Neural cell (in vitro differentiated cells): ENCODE measurements around the gene RAC3. TPM values are rescaled to one million over a fixed set of nuclear protein-coding genes. Genes with fewer than 3 reads are reported as not detected.

Experiments
- H2AFZ ChIP-seq: fragments of 200-600, 300-800 bp; sonication (generic), shearing (Covaris generic); 2 replicates; pipeline ENCODE4 v1.6.0; 2014; ENCODE audit warnings: low read depth, mild to moderate bottlenecking, antibody characterized with exemption, low read length, moderate library complexity
- H3F3A ChIP-seq: fragments of 200-600 bp; shearing (Covaris generic); 2 replicates; pipeline ENCODE4 v1.6.1; 2016; ENCODE audit warnings: mild to moderate bottlenecking, moderate library complexity, mixed read lengths, antibody characterized with exemption, low read length; ENCODE audit not compliant: insufficient read depth, poor library complexity, severe bottlenecking
- H3K27ac ChIP-seq: fragments of 200-600, 300-800 bp; sonication (generic), shearing (Covaris generic); 2 replicates; pipeline ENCODE4 v1.5.1; 2014; ENCODE audit warnings: mild to moderate bottlenecking, low read length, moderate library complexity
- H3K27me3 ChIP-seq: fragments of 300-800, 200-600 bp; sonication (generic), shearing (Covaris generic); 2 replicates; pipeline ENCODE4 v1.6.0; 2014; ENCODE audit warnings: mild to moderate bottlenecking, low read depth, low read length, moderate library complexity; ENCODE audit not compliant: insufficient read depth
- H3K36me3 ChIP-seq: fragments of 300-800, 200-600 bp; sonication (generic), shearing (Covaris generic); 2 replicates; pipeline ENCODE4 v1.5.1; 2014; ENCODE audit warnings: mild to moderate bottlenecking, antibody characterized with exemption, low read length, moderate library complexity; ENCODE audit not compliant: insufficient read depth
- H3K4me2 ChIP-seq: fragments of 300-800, 200-600 bp; sonication (generic), shearing (Covaris generic); 2 replicates; pipeline ENCODE4 v1.6.0; 2014; ENCODE audit warnings: mild to moderate bottlenecking, low read length
- H3K4me3 ChIP-seq: fragments of 300-800, 200-600 bp; sonication (generic), shearing (Covaris generic); 2 replicates; pipeline ENCODE4 v1.5.1; 2014; ENCODE audit warnings: mild to moderate bottlenecking, low read length, moderate library complexity
- H3K79me2 ChIP-seq: fragments of 200-600 bp; shearing (Covaris generic); replicated peaks from 2 replicates; pipeline ENCODE4 v1.6.0; 2014; ENCODE audit warnings: mild to moderate bottlenecking, low read length, moderate library complexity; ENCODE audit not compliant: insufficient read depth
- H3K9ac ChIP-seq: fragments of 300-800, 200-600 bp; sonication (generic), shearing (Covaris generic); 2 replicates; pipeline ENCODE4 v1.6.1; 2016; ENCODE audit warnings: mild to moderate bottlenecking, low read length, mixed read lengths
- H3K9me2 ChIP-seq: fragments of 200-600 bp; shearing (Covaris generic); 2 replicates; pipeline ENCODE4 v1.6.1; 2016; ENCODE audit warnings: mild to moderate bottlenecking, low read length, mixed read lengths; ENCODE audit not compliant: insufficient read depth
- H3K9me3 ChIP-seq: fragments of 200-600, 300-800 bp; sonication (generic), shearing (Covaris generic); 2 replicates; pipeline ENCODE4 v1.6.1; 2016; ENCODE audit warnings: mild to moderate bottlenecking, mixed run types, low read length, moderate library complexity, mixed read lengths
- H4K20me1 ChIP-seq: fragments of 200-600 bp; shearing (Covaris generic); 2 replicates; pipeline ENCODE4 v1.6.1; 2016; ENCODE audit warnings: mild to moderate bottlenecking, mixed run types; ENCODE audit not compliant: insufficient read depth
- CTCF ChIP-seq: fragments of 450-650 bp; IDR thresholded peaks from 2 replicates; pipeline ENCODE4 v1.5.1; 2014; ENCODE audit warnings: antibody characterized with exemption, mild to moderate bottlenecking, moderate library complexity; ENCODE audit not compliant: poor library complexity, severe bottlenecking
- EP300 ChIP-seq: fragments of 450-650 bp; conservative IDR thresholded peaks from 2 replicates; pipeline ENCODE4 v1.6.1; 2014; ENCODE audit warnings: antibody characterized with exemption, mild to moderate bottlenecking, moderate library complexity; ENCODE audit not compliant: poor library complexity, severe bottlenecking
- EZH2 ChIP-seq: fragments of 200-600, 300-800 bp; shearing (Covaris generic), sonication (generic); IDR thresholded peaks from 2 replicates; pipeline ENCODE4 v1.6.1; 2014; ENCODE audit warnings: antibody characterized with exemption, low read length, borderline replicate concordance, mild to moderate bottlenecking; ENCODE audit not compliant: insufficient read depth, poor library complexity, severe bottlenecking
- MXI1 ChIP-seq: fragments of 450-650 bp; conservative IDR thresholded peaks from 2 replicates; pipeline ENCODE4 v1.6.1; 2014; ENCODE audit warnings: antibody characterized with exemption, mild to moderate bottlenecking; ENCODE audit not compliant: poor library complexity, severe bottlenecking
- POLR2AphosphoS5 ChIP-seq: IDR thresholded peaks from 2 replicates; pipeline ENCODE4 v1.6.1; 2012
- RAD21 ChIP-seq: fragments of 450-650 bp; conservative IDR thresholded peaks from 2 replicates; pipeline ENCODE4 v1.6.1; 2014; ENCODE audit warnings: antibody characterized with exemption, mild to moderate bottlenecking, moderate library complexity
- REST ChIP-seq: IDR thresholded peaks from 2 replicates; pipeline ENCODE4 v1.6.1; 2012; ENCODE audit warnings: borderline replicate concordance
- SMC3 ChIP-seq: fragments of 450-650 bp; conservative IDR thresholded peaks from 2 replicates; pipeline ENCODE4 v1.6.1; 2014; ENCODE audit warnings: antibody characterized with exemption, mild to moderate bottlenecking, moderate library complexity; ENCODE audit not compliant: poor library complexity
- TAF1 ChIP-seq: IDR thresholded peaks from 2 replicates; pipeline ENCODE4 v1.6.1; 2012; ENCODE audit warnings: low read depth
- polyA plus RNA-seq: library from polyadenylated mRNA; depleted of rRNA; stranded (reverse); fragments of >200 nt; gene quantifications from 2 replicates; pipeline ENCODE4 v1.2.3, GENCODE V29; 2014

The RAC3 gene
- polyA plus RNA-seq, 1 donor from 2014 or later: 211 TPM

- no peak for TF ChIP-seq RAD21
- no peak for TF ChIP-seq TAF1
- no peak for TF ChIP-seq MXI1
- TF ChIP-seq POLR2AphosphoS5: peak; percentile 6
- Histone ChIP-seq H3K4me3 (no peak overlapping the region), H3K9me2 (no peaks in the 10 kb centered on the region), H4K20me1 (no peaks in the 10 kb centered on the region), H3K9ac (no peak overlapping the region), H3K36me3 (no peaks in the 10 kb centered on the region), H3K9me3 (no peaks in the 10 kb centered on the region), H3K4me2 (no peak overlapping the region), H3K79me2 (no peaks in the 10 kb centered on the region), H3K27me3 (no peaks in the 10 kb centered on the region), H2AFZ (no peak overlapping the region), H3F3A (no peaks in the 10 kb centered on the region), H3K27ac (no peak overlapping the region)
These were observed 29.8 kb downstream of the RAC3 start for GRCh38 chr17:82061047-82061925.

DNA sequence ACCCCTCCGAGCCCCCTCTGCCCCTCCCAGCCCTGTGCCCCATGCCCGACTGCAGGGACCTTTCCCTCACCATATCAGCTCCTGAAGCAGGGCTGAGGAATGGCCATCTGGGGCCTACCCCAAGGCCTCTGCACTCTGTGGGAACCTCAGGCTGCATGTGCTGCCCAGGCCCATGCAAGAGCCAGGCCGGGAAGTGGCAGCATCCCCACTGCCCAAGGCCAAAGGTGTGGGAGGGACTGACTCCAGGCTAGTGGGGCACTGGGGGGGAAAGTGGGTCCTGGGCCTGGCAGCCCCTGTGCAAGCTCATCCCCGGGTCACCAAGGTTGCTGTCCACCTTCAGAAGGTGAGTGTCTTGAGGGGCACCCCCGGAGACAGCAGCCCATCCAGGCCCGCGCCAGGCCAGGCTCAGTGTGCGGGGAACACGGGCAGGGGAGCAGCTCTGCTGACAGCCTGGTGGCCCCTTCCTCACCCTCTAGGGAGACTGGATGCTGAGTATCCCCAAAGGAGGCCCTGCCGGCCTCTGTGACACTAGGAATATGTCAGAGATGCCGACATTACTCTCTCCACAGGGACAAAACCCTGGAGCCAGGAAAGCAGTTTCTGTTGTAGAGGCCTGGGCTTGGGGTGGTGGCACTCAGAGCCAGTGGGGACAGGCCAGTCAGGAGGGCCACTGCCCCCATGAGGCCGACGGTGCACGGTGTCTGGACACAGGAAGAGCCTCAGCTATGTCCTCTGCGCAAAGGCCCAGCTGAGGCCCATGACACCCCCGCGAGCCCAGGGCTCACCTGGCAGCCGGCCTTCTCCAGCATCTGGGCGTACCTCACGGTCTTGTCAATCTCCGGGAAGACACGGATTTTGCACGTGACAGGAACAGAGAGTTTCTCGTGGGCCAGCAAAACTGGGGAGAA is 30.9 kb downstream of the RAC3 start:
- H3F3A ChIP-seq: no peaks in the 10 kb centered on the region
- no peaks in the 10 kb centered on the region for H3K36me3 ChIP-seq
- TF ChIP-seq EP300: no peak
- no peak for TF ChIP-seq MXI1
- TF ChIP-seq EZH2: no peak
- no peak for TF ChIP-seq TAF1
- TF ChIP-seq POLR2AphosphoS5: no peak
- TF ChIP-seq RAD21: no peak
- no peak for TF ChIP-seq CTCF
- no peak for TF ChIP-seq SMC3
- no peak for TF ChIP-seq REST
- no peak overlapping the region for H3K27ac ChIP-seq
- H2AFZ ChIP-seq: no peak overlapping the region
- no peaks in the 10 kb centered on the region for H3K79me2 ChIP-seq
- H4K20me1 ChIP-seq: no peaks in the 10 kb centered on the region
- H3K4me3 ChIP-seq: no peak overlapping the region
- no peaks in the 10 kb centered on the region for H3K27me3 ChIP-seq
- no peak overlapping the region for H3K9ac ChIP-seq
- H3K4me2 ChIP-seq: no peak overlapping the region
- no peaks in the 10 kb centered on the region for H3K9me2 ChIP-seq
- H3K9me3 ChIP-seq: no peaks in the 10 kb centered on the region
